ENCODE data around the gene NEURL3. TPM values are rescaled to one million over a fixed set of nuclear protein-coding genes. Genes with fewer than 3 reads are reported as not detected.

NEURL3 gene
- total and polyA plus RNA-seq, 2 of the 4 experiments (the other 2 are of a cell fraction), result not detected

DNA sequence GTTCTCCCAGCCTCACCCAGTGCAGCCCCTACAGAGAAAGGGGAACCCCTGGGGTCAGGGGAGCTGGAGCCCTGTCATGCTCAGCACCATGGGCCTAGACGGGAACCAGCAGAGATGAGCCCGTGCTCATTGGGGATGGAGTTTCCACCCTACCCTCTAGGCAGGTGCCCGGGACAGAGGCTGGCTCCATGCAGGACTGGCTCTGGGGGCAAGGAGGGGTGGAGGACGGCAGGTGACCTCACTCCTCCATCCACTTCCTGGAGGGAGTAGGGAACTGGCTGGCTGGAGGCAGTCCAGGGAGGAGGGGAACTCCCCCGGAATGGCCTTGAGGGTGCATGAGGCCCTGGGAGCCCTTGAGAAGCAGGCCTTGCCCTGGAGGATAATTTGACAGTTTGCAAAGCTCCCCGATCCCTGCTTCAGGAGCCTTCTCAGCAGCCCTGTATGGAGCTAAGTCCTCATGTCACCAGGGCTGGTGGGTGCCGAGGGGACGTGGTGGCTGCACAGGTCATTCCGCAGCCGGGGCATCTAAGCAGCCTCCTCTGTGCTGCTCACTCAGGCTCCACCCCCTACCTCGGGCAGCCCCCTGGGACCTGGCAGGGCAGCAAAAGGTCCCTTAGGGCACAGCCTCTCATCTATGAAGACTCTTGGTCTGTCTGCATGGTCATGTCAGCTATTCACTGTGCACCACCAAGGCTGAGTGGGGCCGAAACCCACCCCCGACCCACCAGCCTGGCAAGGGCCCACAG lies 2.1 kb downstream of the NEURL3 start:
- H3K18ac ChIP-seq (ENCODE audit: low read depth, low read length), result no peak overlapping the region
- no peaks in the 10 kb centered on the region for H3K79me1 ChIP-seq (ENCODE audit: low read depth in 1 of 2, low read length in 2 of 2)
- H2AK9ac ChIP-seq (replicated peaks; ENCODE audit: low read depth, low read length, poor library complexity), result no peak overlapping the region
- no peak for DNase-seq
- TF ChIP-seq FOS (IDR thresholded peaks at IDR 0.05; ENCODE audit: low read depth, low read length) (no peak), CHD1 (IDR thresholded peaks at IDR 0.05; ENCODE audit: low read depth, low read length) (no peak), CEBPB (IDR thresholded peaks at IDR 0.05; ENCODE audit: low read depth, low read length) (no peak)
- no peak overlapping the region for H4K5ac ChIP-seq (ENCODE audit: low read depth, low read length)
- H2BK20ac ChIP-seq (ENCODE audit: low read depth, low read length), result no peak overlapping the region
- no peak overlapping the region for H3K56ac ChIP-seq (ENCODE audit: extremely low read depth, insufficient read depth, low read length)
- no peak overlapping the region for H3K14ac ChIP-seq (replicated peaks; ENCODE audit: low read depth, low read length)
- H2BK5ac ChIP-seq (ENCODE audit: low read depth, low read length, poor library complexity, severe bottlenecking), result no peak overlapping the region
- H3K9me3 ChIP-seq (ENCODE audit: control insufficient read depth, insufficient read depth, low read length), result no peaks in the 10 kb centered on the region
- H3K9ac ChIP-seq (ENCODE audit: low read depth, low read length), result no peak overlapping the region
- no peak overlapping the region for H2AFZ ChIP-seq (replicated peaks; ENCODE audit: low read length, poor library complexity)
- in situ Hi-C loops (cut with MboI; ENCODE audit: low sequenced_read_pairs), result loop anchor here (25.0 kb wide), 1 partner anchor 491 kb away; no protein-coding TSS in a partner anchor
- H3K27me3 ChIP-seq (ENCODE audit: control insufficient read depth, insufficient read depth, low read length), result peaks cover 45% of the 10 kb centered on the region
- no peak overlapping the region for H3K4me3 ChIP-seq (ENCODE audit: insufficient read depth, low read depth, low read length)
- no TSS peak for BruUV-seq (replicated peaks)
- H3K9me1 ChIP-seq (ENCODE audit: insufficient read depth, low read length), result no peaks in the 10 kb centered on the region
- peaks cover 1% of the 10 kb centered on the region; the same call in 1 of the 2 replicates for H3K4me1 ChIP-seq (ENCODE audit: control insufficient read depth, insufficient read depth, low read length)
- H4K91ac ChIP-seq (ENCODE audit: insufficient read depth, low read depth, low read length), result no peak overlapping the region
- no peaks in the 10 kb centered on the region for H4K20me1 ChIP-seq (ENCODE audit: insufficient read depth, low read length)
- H3K4ac ChIP-seq (ENCODE audit: low read depth, low read length), result no peak overlapping the region
- H2AK5ac ChIP-seq (ENCODE audit: low read depth, low read length), result no peak overlapping the region
- no peak overlapping the region for H4K8ac ChIP-seq (ENCODE audit: low read depth in 2 of 2, low read length in 2 of 2)
- intact Hi-C loops (cut with micrococcal nuclease), result no loop called here
- H3K27ac ChIP-seq (ENCODE audit: insufficient read depth, low read length), result no peak overlapping the region
- no peak for ATAC-seq (ENCODE audit: low read depth)
- H3K4me2 ChIP-seq (ENCODE audit: low read depth, low read length), result no peak overlapping the region
- ChIA-PET CTCF (no interaction called here), POLR2A (ENCODE audit: unreplicated experiment) (no interaction called here)
- 73% methylated on average over 3 of the region's 13 CpGs; no CpG with 5 or more reads in 1 of the 2 experiments for WGBS, 2 experiments (ENCODE audit: extremely low coverage in 2 of 2, insufficient read length in 1 of 2)
- H2BK120ac ChIP-seq (ENCODE audit: low read depth, low read length), result no peak overlapping the region
- H3K36me3 ChIP-seq (ENCODE audit: control insufficient read depth, insufficient read depth, low read length), result no peaks in the 10 kb centered on the region
- H2BK15ac ChIP-seq (ENCODE audit: low read depth, low read length), result no peak overlapping the region
- H3K23ac ChIP-seq (ENCODE audit: low read depth, low read length), result no peak overlapping the region
- dilution Hi-C loops (cut with HindIII; ENCODE audit: low sequenced_read_pairs, unreplicated experiment), result no loop called here
